MV-4-11 (cell line): Measurements from ENCODE around the gene NCAPD3.

Experiments
- DNase-seq: peaks from one replicate; lab custom pipeline; 2025; lab: John Stamatoyannopoulos, UW

NCAPD3 gene

GRCh38 chr11:134158023-134158422, 65.7 kb downstream of the NCAPD3 start:
- DNase-seq, result no peak

- DNase-seq, result no peak
Measured at GRCh38 chr11:134157451-134157850, 66.3 kb downstream of the NCAPD3 start.

GRCh38 chr11:134155946-134156865, 67.6 kb downstream of the NCAPD3 start:
- DNase-seq, result no peak

GRCh38 chr11:134155456-134155855, 68.3 kb downstream of the NCAPD3 start:
- no peak for DNase-seq

GRCh38 chr11:134154441-134154840, 69.3 kb downstream of the NCAPD3 start:
- DNase-seq, result no peak

GRCh38 chr11:134153147-134153905, 70.4 kb downstream of the NCAPD3 start:
- DNase-seq, result no peak

GRCh38 chr11:134152696-134153095, 71.1 kb downstream of the NCAPD3 start:
- DNase-seq, result no peak

- DNase-seq, result no peak
Measured at GRCh38 chr11:134151083-134151747, 72.6 kb downstream of the NCAPD3 start.

- DNase-seq, result peak; percentile 19
Measured at GRCh38 chr11:134150195-134150903, 73.4 kb downstream of the NCAPD3 start.

GRCh38 chr11:134149371-134149770, 74.4 kb downstream of the NCAPD3 start:
- peak; percentile 29 for DNase-seq

- no peak for DNase-seq
Measured at GRCh38 chr11:134146598-134146997, 77.2 kb downstream of the NCAPD3 start.

GRCh38 chr11:134145715-134146114, 78.1 kb downstream of the NCAPD3 start:
- no peak for DNase-seq

GRCh38 chr11:134144744-134145143, 79.0 kb downstream of the NCAPD3 start:
- no peak for DNase-seq

GRCh38 chr11:134143801-134144200, 80.0 kb downstream of the NCAPD3 start:
- DNase-seq, result no peak

GRCh38 chr11:134142536-134142935, 81.2 kb downstream of the NCAPD3 start:
- no peak for DNase-seq

- no peak for DNase-seq
Measured at GRCh38 chr11:134140961-134141490, 82.7 kb downstream of the NCAPD3 start.

GRCh38 chr11:134139873-134140331, 83.9 kb downstream of the NCAPD3 start:
- DNase-seq, result peak; percentile 6

GRCh38 chr11:134139303-134139872, 84.4 kb downstream of the NCAPD3 start:
- DNase-seq, result no peak

GRCh38 chr11:134138376-134138775, 85.4 kb downstream of the NCAPD3 start:
- DNase-seq, result no peak

GRCh38 chr11:134134167-134134566, 89.6 kb downstream of the NCAPD3 start:
- DNase-seq, result no peak

- DNase-seq, result no peak
Measured at GRCh38 chr11:134132808-134133207, 91.0 kb downstream of the NCAPD3 start.
